Glomerular visceral epithelial cell (primary cell): ENCODE data around the gene APPBP2.
"Not testable (repeated sequence)": the region's sequence is repeated elsewhere in the genome, so short reads cannot be mapped to it uniquely, and the experiment has no call there.

Experiments used
- DNase-seq: peaks from one replicate; pipeline ENCODE4 v3.0.0-alpha.2; 2016; ENCODE audit errors: extremely low spot score

The APPBP2 gene

GRCh38 chr17:60534613-60535157 is 8.6 kb upstream of the APPBP2 start:
- no peak for DNase-seq

- DNase-seq = no peak
These were observed 8.0 kb upstream of the APPBP2 start for GRCh38 chr17:60534010-60534555.

GRCh38 chr17:60529806-60530205 is 3.8 kb upstream of the APPBP2 start:
- no peak for DNase-seq

GRCh38 chr17:60528828-60529227 is 2.8 kb upstream of the APPBP2 start:
- no peak for DNase-seq

GRCh38 chr17:60527701-60528100 is 1.7 kb upstream of the APPBP2 start:
- no peak for DNase-seq

- no peak for DNase-seq
These were observed 684 bp upstream of the APPBP2 start for GRCh38 chr17:60526726-60527125.

- DNase-seq = peak; percentile 12
These were observed 736 bp downstream of the APPBP2 start for GRCh38 chr17:60525328-60525684.

- DNase-seq = peak; percentile 27
These were observed 1.3 kb downstream of the APPBP2 start for GRCh38 chr17:60524463-60525327.

GRCh38 chr17:60523822-60524221 is 2.2 kb downstream of the APPBP2 start:
- no peak for DNase-seq

GRCh38 chr17:60522889-60523626 is 3.0 kb downstream of the APPBP2 start:
- no peak for DNase-seq

GRCh38 chr17:60519795-60520194 is 6.2 kb downstream of the APPBP2 start:
- no peak for DNase-seq

GRCh38 chr17:60515683-60516082 is 10.4 kb downstream of the APPBP2 start:
- not testable (repeated sequence) for DNase-seq

- not testable (repeated sequence) for DNase-seq
These were observed 10.8 kb downstream of the APPBP2 start for GRCh38 chr17:60515199-60515598.

- no peak for DNase-seq
These were observed 11.5 kb downstream of the APPBP2 start for GRCh38 chr17:60514500-60514899.

GRCh38 chr17:60514053-60514452 is 12.0 kb downstream of the APPBP2 start:
- DNase-seq = no peak

GRCh38 chr17:60513014-60513413 is 13.0 kb downstream of the APPBP2 start:
- DNase-seq = no peak

GRCh38 chr17:60510723-60511122 is 15.3 kb downstream of the APPBP2 start:
- no peak for DNase-seq

- DNase-seq = no peak
These were observed 16.0 kb downstream of the APPBP2 start for GRCh38 chr17:60510031-60510430.

GRCh38 chr17:60508384-60508980 is 17.6 kb downstream of the APPBP2 start:
- DNase-seq = no peak

GRCh38 chr17:60506312-60506711 is 19.7 kb downstream of the APPBP2 start:
- DNase-seq = peak; percentile 91

- DNase-seq = no peak
These were observed 23.9 kb downstream of the APPBP2 start for GRCh38 chr17:60502145-60502544.

- DNase-seq = no peak
These were observed 24.5 kb downstream of the APPBP2 start for GRCh38 chr17:60501589-60501988.
